Fibroblast of lung (primary cell): ENCODE measurements around the gene ECHDC1. TPM values are rescaled to one million over a fixed set of nuclear protein-coding genes. Genes with fewer than 3 reads are reported as not detected.

ENCODE experiments used
- DNase-seq, 2 donors: peaks; one replicate each; pipeline versions ENCODE4 v3.0.0 to v3.0.0-alpha.2; 2010; ENCODE audit warnings: low read depth in 2 of 2
- H2AFZ ChIP-seq: 2 replicates; pipeline ENCODE4 v1.5.1; 2012; ENCODE audit warnings: low read length, control low read depth, inconsistent platforms
- H3K27ac ChIP-seq: 2 replicates; pipeline ENCODE4 v1.5.1; 2011; ENCODE audit warnings: low read length, control low read depth; ENCODE audit not compliant: insufficient read depth
- H3K27me3 ChIP-seq: 2 replicates; pipeline ENCODE4 v1.5.1; 2011; ENCODE audit warnings: mild to moderate bottlenecking, low read length; ENCODE audit not compliant: control insufficient read depth, insufficient read depth
- H3K36me3 ChIP-seq: 2 replicates; pipeline ENCODE4 v1.5.1; 2011; ENCODE audit warnings: low read length; ENCODE audit not compliant: control insufficient read depth, insufficient read depth
- H3K4me1 ChIP-seq: 2 replicates; pipeline ENCODE4 v1.5.1; 2011; ENCODE audit warnings: low read length; ENCODE audit not compliant: control insufficient read depth, insufficient read depth; ENCODE audit errors: extremely low read depth
- H3K4me2 ChIP-seq: 2 replicates; pipeline ENCODE4 v1.5.1; 2011; ENCODE audit warnings: low read length, control low read depth; ENCODE audit not compliant: insufficient read depth; ENCODE audit errors: extremely low read depth
- H3K4me3 ChIP-seq, 4 experiments: fragments of 200-600 bp in 1 of 4; sonication (generic) in 1 of 4; replicated peaks in 1 of 4; 2 replicates each; pipeline ENCODE4 v1.5.1; 2011 to 2016; ENCODE audit warnings: low read length in 4 of 4, low read depth in 3 of 4, mild to moderate bottlenecking in 3 of 4, control low read depth in 2 of 4, inconsistent platforms in 1 of 4, mixed read lengths in 1 of 4; ENCODE audit not compliant: insufficient read depth in 1 of 4; ENCODE audit errors: control extremely low read depth in 1 of 4
- H3K79me2 ChIP-seq: 2 replicates; pipeline ENCODE4 v1.5.1; 2012; ENCODE audit warnings: mild to moderate bottlenecking, low read length, inconsistent platforms; ENCODE audit not compliant: control insufficient read depth, insufficient read depth
- H3K9ac ChIP-seq: 2 replicates; pipeline ENCODE4 v1.5.1; 2011; ENCODE audit warnings: mild to moderate bottlenecking, low read length, control low read depth; ENCODE audit not compliant: insufficient read depth
- H3K9me3 ChIP-seq: 2 replicates; pipeline ENCODE4 v1.5.1; 2012; ENCODE audit warnings: low read depth, low read length; ENCODE audit not compliant: control insufficient read depth, insufficient read depth
- H4K20me1 ChIP-seq: 2 replicates; pipeline ENCODE4 v1.5.1; 2011; ENCODE audit warnings: low read length; ENCODE audit not compliant: control insufficient read depth, insufficient read depth; ENCODE audit errors: extremely low read depth
- EZH2 ChIP-seq: IDR thresholded peaks from 2 replicates; pipeline ENCODE4 v1.5.1; 2012; ENCODE audit warnings: low read length, control low read depth, mild to moderate bottlenecking; ENCODE audit errors: missing control alignments
- polyA minus RNA-seq: library from RNA; depleted of rRNA, polyadenylated mRNA; stranded (reverse); fragments of >200 nt; gene quantifications from 2 replicates; pipeline ENCODE4 v1.2.3, GENCODE V29; 2011; ENCODE audit warnings: low replicate concordance
- polyA plus RNA-seq, 2 donors: library from polyadenylated mRNA; depleted of rRNA in 1 of 2; stranded (reverse) in 1 of 2; unstranded in 1 of 2; fragments of >200 nt; gene quantifications; 2 replicates each; pipeline ENCODE4 v1.2.1, GENCODE V29; 2011 to 2012; ENCODE audit warnings: missing spikeins in 1 of 2
- total RNA-seq: library from RNA; depleted of rRNA; stranded (reverse); fragments of >200 nt; gene quantifications from 2 replicates; pipeline ENCODE4 v1.2.1, GENCODE V29; 2014
- TF ChIP-seq, protein P1 (sequence below), 2 donors: IDR thresholded peaks in 1 of 2; conservative IDR thresholded peaks in 1 of 2; 1 replicate in 1 of 2; 2 replicates in 1 of 2; pipeline ENCODE4 v1.5.1; 2011 to 2012; ENCODE audit warnings: low read length in 2 of 2, control low read depth in 1 of 2, inconsistent platforms in 1 of 2, low read depth in 1 of 2, mild to moderate bottlenecking in 1 of 2

Gene ECHDC1, protein sequence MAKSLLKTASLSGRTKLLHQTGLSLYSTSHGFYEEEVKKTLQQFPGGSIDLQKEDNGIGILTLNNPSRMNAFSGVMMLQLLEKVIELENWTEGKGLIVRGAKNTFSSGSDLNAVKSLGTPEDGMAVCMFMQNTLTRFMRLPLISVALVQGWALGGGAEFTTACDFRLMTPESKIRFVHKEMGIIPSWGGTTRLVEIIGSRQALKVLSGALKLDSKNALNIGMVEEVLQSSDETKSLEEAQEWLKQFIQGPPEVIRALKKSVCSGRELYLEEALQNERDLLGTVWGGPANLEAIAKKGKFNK
- total RNA-seq (47.0 and 51.7 TPM in 2 replicates), polyA plus RNA-seq (64.4 and 65.2 TPM in 2 replicates), polyA minus RNA-seq (0.98 and 5.4 TPM in 2 replicates)
- polyA plus RNA-seq (2012), result 48.2 and 63.7 TPM in 2 replicates

GRCh38 chr6:127342946-127343808 lies at the start of gene ECHDC1:
Gene ECHDC1 (minus strand): TSS chr6:127343609. CDS start chr6:127331028, 12,581 bp downstream.
- peak within 1 kb of the TSS; percentile 95 for H2AFZ ChIP-seq
- peak within 1 kb of the TSS; percentile 58 to 98 (median 69) for H3K4me3 ChIP-seq
- H3K9ac ChIP-seq, result peak within 1 kb of the TSS; percentile 72
- no peaks in the 10 kb centered on the region for H3K27me3 ChIP-seq
- no peaks in the 10 kb centered on the region for H4K20me1 ChIP-seq
- peaks cover 61% of the 10 kb centered on the region for H3K79me2 ChIP-seq
- H3K4me2 ChIP-seq, result peak within 1 kb of the TSS; percentile 85
- no peak for TF ChIP-seq EZH2
- TF ChIP-seq, protein P1, sequence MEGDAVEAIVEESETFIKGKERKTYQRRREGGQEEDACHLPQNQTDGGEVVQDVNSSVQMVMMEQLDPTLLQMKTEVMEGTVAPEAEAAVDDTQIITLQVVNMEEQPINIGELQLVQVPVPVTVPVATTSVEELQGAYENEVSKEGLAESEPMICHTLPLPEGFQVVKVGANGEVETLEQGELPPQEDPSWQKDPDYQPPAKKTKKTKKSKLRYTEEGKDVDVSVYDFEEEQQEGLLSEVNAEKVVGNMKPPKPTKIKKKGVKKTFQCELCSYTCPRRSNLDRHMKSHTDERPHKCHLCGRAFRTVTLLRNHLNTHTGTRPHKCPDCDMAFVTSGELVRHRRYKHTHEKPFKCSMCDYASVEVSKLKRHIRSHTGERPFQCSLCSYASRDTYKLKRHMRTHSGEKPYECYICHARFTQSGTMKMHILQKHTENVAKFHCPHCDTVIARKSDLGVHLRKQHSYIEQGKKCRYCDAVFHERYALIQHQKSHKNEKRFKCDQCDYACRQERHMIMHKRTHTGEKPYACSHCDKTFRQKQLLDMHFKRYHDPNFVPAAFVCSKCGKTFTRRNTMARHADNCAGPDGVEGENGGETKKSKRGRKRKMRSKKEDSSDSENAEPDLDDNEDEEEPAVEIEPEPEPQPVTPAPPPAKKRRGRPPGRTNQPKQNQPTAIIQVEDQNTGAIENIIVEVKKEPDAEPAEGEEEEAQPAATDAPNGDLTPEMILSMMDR (conservative IDR thresholded peaks at IDR 0.05 in 1 of 2, IDR thresholded peaks at IDR 0.05 in 1 of 2; ENCODE audit: low read depth in 1 of 2, low read length in 2 of 2), result peak in 1 of 2 donors; percentile 9
- H3K9me3 ChIP-seq, result no peaks in the 10 kb centered on the region
- peak; percentile 75 to 81 for DNase-seq
- peak within 1 kb of the TSS; percentile 89 for H3K27ac ChIP-seq
- H3K36me3 ChIP-seq, result no peaks in the 10 kb centered on the region
- H3K4me1 ChIP-seq, result peaks cover 4% of the 10 kb centered on the region

DNA sequence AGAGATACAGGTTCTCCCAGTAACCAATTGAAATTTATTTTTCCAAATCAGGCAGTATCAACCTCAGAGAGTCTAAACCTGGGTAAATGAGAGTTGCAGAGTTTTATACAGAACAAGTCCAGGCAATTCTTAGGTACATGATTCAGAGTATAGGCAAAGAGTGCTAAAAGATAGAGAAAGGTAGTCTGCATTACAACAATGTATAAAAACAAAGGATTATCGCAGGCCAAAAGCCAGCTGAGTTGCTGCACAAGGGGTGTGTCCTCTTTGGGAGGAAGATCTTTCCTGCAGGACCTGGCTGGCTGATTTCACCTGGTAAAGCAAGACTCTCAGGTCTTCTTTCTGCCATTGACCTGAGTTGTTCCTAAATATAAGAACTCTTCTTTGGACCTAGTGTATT lies 48.9 kb upstream of the ECHDC1 start:
- Histone ChIP-seq H4K20me1 (no peaks in the 10 kb centered on the region), H3K27me3 (no peaks in the 10 kb centered on the region), H3K9me3 (no peaks in the 10 kb centered on the region), H3K4me3 (no peak overlapping the region), H3K9ac (no peak overlapping the region), H3K27ac (no peak overlapping the region), H3K36me3 (no peaks in the 10 kb centered on the region), H2AFZ (no peak overlapping the region), H3K79me2 (no peaks in the 10 kb centered on the region), H3K4me2 (no peak overlapping the region), H3K4me1 (no peaks in the 10 kb centered on the region)
- TF ChIP-seq, protein P1 (conservative IDR thresholded peaks at IDR 0.05 in 1 of 2, IDR thresholded peaks at IDR 0.05 in 1 of 2; ENCODE audit: low read depth in 1 of 2, low read length in 2 of 2), result no peak
- TF ChIP-seq EZH2, result no peak
- DNase-seq, result no peak
